SK-N-SH treated with all-trans-retinoic acid at 6 μM for 48 hours (cell line): ENCODE measurements around the gene FBXL5.

ENCODE experiments used
- ATAC-seq: fragments of 200-7000 bp; cut with Tn5 transposase; 3 replicates; pipeline ENCODE4 v1.9.1; 2020; ENCODE audit warnings: mild to moderate bottlenecking, moderate library complexity
- ARNTL ChIP-seq: fragments of 450-650 bp; formaldehyde crosslinking; IDR thresholded peaks from 2 replicates; pipeline ENCODE4 v1.5.0; 2020; ENCODE audit warnings: low read depth, mild to moderate bottlenecking, moderate library complexity, borderline replicate concordance
- BACH2 ChIP-seq: fragments of 250-450 bp; sonication (Bioruptor Pico); IDR thresholded peaks from 2 replicates; pipeline ENCODE4 v1.9.0; 2021; ENCODE audit warnings: mild to moderate bottlenecking, borderline replicate concordance
- CSDC2 ChIP-seq: fragments of 250-450 bp; sonication (Bioruptor Pico); IDR thresholded peaks from 2 replicates; pipeline ENCODE4 v1.5.0; 2020; ENCODE audit warnings: mild to moderate bottlenecking, moderate library complexity
- ESRRG ChIP-seq: fragments of 250-450 bp; sonication (Bioruptor Pico); IDR thresholded peaks from 2 replicates; pipeline ENCODE4 v1.6.1; 2021; ENCODE audit warnings: mild to moderate bottlenecking
- GLIS3 ChIP-seq: fragments of 250-450 bp; sonication (Bioruptor Pico); IDR thresholded peaks from 2 replicates; pipeline ENCODE4 v1.5.0; 2020; ENCODE audit warnings: mild to moderate bottlenecking, moderate library complexity
- ISL1 ChIP-seq: fragments of 250-450 bp; sonication (Bioruptor Pico); IDR thresholded peaks from 2 replicates; pipeline ENCODE4 v2.1.2; 2022; ENCODE audit warnings: mild to moderate bottlenecking, moderate library complexity
- OSR1 ChIP-seq: fragments of 250-450 bp; sonication (Bioruptor Pico); IDR thresholded peaks from 2 replicates; pipeline ENCODE4 v1.8.0; 2022; ENCODE audit warnings: moderate library complexity, mild to moderate bottlenecking, inconsistent platforms
- PPARA ChIP-seq: fragments of 250-450 bp; sonication (Bioruptor Pico); IDR thresholded peaks from 2 replicates; pipeline ENCODE4 v1.5.0; 2020; ENCODE audit warnings: mild to moderate bottlenecking, borderline replicate concordance
- SNAI2 ChIP-seq: fragments of 250-450 bp; sonication (Bioruptor Pico); IDR thresholded peaks from 2 replicates; pipeline ENCODE4 v1.5.0; 2020; ENCODE audit warnings: mild to moderate bottlenecking, moderate library complexity
- TOX ChIP-seq: fragments of 250-450 bp; sonication (Bioruptor Pico); IDR thresholded peaks from 2 replicates; pipeline ENCODE4 v1.8.0; 2021; ENCODE audit warnings: mild to moderate bottlenecking, moderate library complexity, borderline replicate concordance
- ZFP3 ChIP-seq: fragments of 250-450 bp; sonication (Bioruptor Pico); IDR thresholded peaks from 2 replicates; pipeline ENCODE4 v1.5.0; 2020; ENCODE audit warnings: mild to moderate bottlenecking, moderate library complexity
- ZFP30 ChIP-seq: fragments of 450-650 bp; formaldehyde crosslinking; IDR thresholded peaks from 2 replicates; pipeline ENCODE4 v1.5.0; 2022; ENCODE audit warnings: mild to moderate bottlenecking, moderate library complexity
- ZNF565 ChIP-seq: fragments of 450-650 bp; formaldehyde crosslinking; conservative IDR thresholded peaks from 2 replicates; pipeline ENCODE4 v1.5.0; 2020; ENCODE audit warnings: low read depth, mild to moderate bottlenecking, moderate library complexity
- ZNF70 ChIP-seq: fragments of 450-650 bp; formaldehyde crosslinking; IDR thresholded peaks from 2 replicates; pipeline ENCODE4 v1.5.0; 2020; ENCODE audit warnings: mild to moderate bottlenecking, moderate library complexity
- ZNF8 ChIP-seq: fragments of 450-650 bp; formaldehyde crosslinking; IDR thresholded peaks from 2 replicates; pipeline ENCODE4 v1.5.0; 2020; ENCODE audit warnings: mild to moderate bottlenecking, moderate library complexity
- TF ChIP-seq, protein P1 (sequence below): fragments of 250-450 bp; sonication (Bioruptor Pico); IDR thresholded peaks from 2 replicates; pipeline ENCODE4 v1.5.1; 2020; ENCODE audit warnings: low read depth, mild to moderate bottlenecking, moderate library complexity
- TF ChIP-seq, protein P2 (sequence below): fragments of 250-450 bp; sonication (Bioruptor Pico); IDR thresholded peaks from 2 replicates; pipeline ENCODE4 v1.5.0; 2020; ENCODE audit warnings: mild to moderate bottlenecking, moderate library complexity
- TF ChIP-seq, protein P3 (sequence below): fragments of 250-450 bp; sonication (Bioruptor Pico); IDR thresholded peaks from 2 replicates; pipeline ENCODE4 v1.8.0; 2020; ENCODE audit warnings: mild to moderate bottlenecking, moderate library complexity, borderline replicate concordance
- TF ChIP-seq, protein P4 (sequence below): fragments of 250-450 bp; sonication (Bioruptor Pico); IDR thresholded peaks from 2 replicates; pipeline ENCODE4 v1.5.1; 2021; ENCODE audit warnings: mild to moderate bottlenecking, moderate library complexity

The FBXL5 gene

GRCh38 chr4:15563871-15564270, 91.3 kb downstream of the FBXL5 start:
- ATAC-seq, result no peak

DNA sequence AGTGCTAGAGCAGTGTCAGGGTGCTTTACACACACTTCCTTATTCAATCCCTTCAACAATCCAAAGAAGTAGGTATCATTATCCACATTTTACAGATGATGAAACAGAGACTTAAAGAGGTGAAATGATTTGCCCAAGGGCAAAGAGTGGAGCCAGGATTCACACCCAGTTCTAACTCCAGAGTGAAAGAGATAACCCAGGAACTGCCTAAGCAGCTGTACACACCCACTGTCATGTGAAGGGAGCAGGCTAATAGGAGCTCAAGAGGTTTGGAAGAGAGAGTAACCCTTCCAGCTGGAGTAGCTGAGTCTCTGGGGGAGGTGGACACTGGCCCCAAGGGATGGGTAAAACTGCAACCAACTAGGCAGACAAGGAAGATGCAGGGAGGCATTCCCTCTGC, 92.5 kb downstream of the FBXL5 start:
- TF ChIP-seq GLIS3 (CRISPR knock-in tag) (no peak), ESRRG (CRISPR knock-in tag) (no peak), ZNF70 (CRISPR knock-in tag) (no peak), CSDC2 (no peak), ISL1 (CRISPR knock-in tag) (no peak)
- TF ChIP-seq, protein P1, sequence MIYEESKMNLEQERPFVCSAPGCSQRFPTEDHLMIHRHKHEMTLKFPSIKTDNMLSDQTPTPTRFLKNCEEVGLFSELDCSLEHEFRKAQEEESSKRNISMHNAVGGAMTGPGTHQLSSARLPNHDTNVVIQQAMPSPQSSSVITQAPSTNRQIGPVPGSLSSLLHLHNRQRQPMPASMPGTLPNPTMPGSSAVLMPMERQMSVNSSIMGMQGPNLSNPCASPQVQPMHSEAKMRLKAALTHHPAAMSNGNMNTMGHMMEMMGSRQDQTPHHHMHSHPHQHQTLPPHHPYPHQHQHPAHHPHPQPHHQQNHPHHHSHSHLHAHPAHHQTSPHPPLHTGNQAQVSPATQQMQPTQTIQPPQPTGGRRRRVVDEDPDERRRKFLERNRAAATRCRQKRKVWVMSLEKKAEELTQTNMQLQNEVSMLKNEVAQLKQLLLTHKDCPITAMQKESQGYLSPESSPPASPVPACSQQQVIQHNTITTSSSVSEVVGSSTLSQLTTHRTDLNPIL (CRISPR knock-in tag), result no peak
- TF ChIP-seq, protein P2, sequence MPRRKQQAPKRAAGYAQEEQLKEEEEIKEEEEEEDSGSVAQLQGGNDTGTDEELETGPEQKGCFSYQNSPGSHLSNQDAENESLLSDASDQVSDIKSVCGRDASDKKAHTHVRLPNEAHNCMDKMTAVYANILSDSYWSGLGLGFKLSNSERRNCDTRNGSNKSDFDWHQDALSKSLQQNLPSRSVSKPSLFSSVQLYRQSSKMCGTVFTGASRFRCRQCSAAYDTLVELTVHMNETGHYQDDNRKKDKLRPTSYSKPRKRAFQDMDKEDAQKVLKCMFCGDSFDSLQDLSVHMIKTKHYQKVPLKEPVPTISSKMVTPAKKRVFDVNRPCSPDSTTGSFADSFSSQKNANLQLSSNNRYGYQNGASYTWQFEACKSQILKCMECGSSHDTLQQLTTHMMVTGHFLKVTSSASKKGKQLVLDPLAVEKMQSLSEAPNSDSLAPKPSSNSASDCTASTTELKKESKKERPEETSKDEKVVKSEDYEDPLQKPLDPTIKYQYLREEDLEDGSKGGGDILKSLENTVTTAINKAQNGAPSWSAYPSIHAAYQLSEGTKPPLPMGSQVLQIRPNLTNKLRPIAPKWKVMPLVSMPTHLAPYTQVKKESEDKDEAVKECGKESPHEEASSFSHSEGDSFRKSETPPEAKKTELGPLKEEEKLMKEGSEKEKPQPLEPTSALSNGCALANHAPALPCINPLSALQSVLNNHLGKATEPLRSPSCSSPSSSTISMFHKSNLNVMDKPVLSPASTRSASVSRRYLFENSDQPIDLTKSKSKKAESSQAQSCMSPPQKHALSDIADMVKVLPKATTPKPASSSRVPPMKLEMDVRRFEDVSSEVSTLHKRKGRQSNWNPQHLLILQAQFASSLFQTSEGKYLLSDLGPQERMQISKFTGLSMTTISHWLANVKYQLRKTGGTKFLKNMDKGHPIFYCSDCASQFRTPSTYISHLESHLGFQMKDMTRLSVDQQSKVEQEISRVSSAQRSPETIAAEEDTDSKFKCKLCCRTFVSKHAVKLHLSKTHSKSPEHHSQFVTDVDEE (CRISPR knock-in tag), result no peak
- TF ChIP-seq, all 23 proteins: peak for 0
- no peak for ATAC-seq

More at GRCh38 chr4:15563871-15564270, 91.3 kb downstream of the FBXL5 start:
- TF ChIP-seq ESRRG (CRISPR knock-in tag) (no peak), ZFP30 (no peak), ISL1 (CRISPR knock-in tag) (no peak), TOX (no peak), PPARA (CRISPR knock-in tag) (no peak), GLIS3 (CRISPR knock-in tag) (no peak), ZNF565 (CRISPR knock-in tag) (no peak), ARNTL (CRISPR knock-in tag) (no peak), SNAI2 (no peak), BACH2 (CRISPR knock-in tag) (no peak), ZNF8 (CRISPR knock-in tag) (no peak)
- TF ChIP-seq, protein P3, sequence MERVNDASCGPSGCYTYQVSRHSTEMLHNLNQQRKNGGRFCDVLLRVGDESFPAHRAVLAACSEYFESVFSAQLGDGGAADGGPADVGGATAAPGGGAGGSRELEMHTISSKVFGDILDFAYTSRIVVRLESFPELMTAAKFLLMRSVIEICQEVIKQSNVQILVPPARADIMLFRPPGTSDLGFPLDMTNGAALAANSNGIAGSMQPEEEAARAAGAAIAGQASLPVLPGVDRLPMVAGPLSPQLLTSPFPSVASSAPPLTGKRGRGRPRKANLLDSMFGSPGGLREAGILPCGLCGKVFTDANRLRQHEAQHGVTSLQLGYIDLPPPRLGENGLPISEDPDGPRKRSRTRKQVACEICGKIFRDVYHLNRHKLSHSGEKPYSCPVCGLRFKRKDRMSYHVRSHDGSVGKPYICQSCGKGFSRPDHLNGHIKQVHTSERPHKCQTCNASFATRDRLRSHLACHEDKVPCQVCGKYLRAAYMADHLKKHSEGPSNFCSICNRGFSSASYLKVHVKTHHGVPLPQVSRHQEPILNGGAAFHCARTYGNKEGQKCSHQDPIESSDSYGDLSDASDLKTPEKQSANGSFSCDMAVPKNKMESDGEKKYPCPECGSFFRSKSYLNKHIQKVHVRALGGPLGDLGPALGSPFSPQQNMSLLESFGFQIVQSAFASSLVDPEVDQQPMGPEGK (CRISPR knock-in tag), result no peak
- TF ChIP-seq, all 23 proteins: peak for 0

DNA sequence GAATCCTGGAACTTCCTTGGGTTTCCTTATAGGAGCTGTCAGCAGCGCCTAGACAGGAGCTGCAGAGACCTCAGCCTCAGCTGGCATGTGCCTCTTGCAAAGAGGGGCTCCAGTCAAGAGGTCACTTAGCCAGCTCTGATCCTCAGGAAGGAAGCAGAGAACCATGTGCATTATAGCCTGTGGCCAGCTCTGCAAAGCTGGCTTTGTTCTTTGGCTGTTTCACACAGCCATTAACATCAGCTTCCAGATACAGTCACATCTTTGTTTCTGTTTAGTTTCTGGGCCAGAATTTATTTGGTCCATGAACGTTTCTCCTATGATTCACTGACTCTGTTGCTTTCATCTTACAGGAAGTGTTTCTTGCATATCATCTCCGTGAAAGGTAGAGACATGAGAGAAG, 93.0 kb downstream of the FBXL5 start:
- no peak for ATAC-seq
- TF ChIP-seq ZNF8 (CRISPR knock-in tag) (no peak), TOX (no peak), ZNF565 (CRISPR knock-in tag) (no peak), OSR1 (CRISPR knock-in tag) (no peak), ARNTL (CRISPR knock-in tag) (no peak), CSDC2 (no peak), ISL1 (CRISPR knock-in tag) (no peak), ZFP3 (no peak), ZFP30 (no peak)
- TF ChIP-seq, protein P4, sequence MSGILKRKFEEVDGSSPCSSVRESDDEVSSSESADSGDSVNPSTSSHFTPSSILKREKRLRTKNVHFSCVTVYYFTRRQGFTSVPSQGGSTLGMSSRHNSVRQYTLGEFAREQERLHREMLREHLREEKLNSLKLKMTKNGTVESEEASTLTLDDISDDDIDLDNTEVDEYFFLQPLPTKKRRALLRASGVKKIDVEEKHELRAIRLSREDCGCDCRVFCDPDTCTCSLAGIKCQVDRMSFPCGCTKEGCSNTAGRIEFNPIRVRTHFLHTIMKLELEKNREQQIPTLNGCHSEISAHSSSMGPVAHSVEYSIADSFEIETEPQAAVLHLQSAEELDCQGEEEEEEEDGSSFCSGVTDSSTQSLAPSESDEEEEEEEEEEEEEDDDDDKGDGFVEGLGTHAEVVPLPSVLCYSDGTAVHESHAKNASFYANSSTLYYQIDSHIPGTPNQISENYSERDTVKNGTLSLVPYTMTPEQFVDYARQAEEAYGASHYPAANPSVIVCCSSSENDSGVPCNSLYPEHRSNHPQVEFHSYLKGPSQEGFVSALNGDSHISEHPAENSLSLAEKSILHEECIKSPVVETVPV, result no peak
- TF ChIP-seq, protein P2 (CRISPR knock-in tag), result no peak
